IgD-negative memory B cell (primary cell): ENCODE data around the gene AHSP. TPM values are rescaled to one million over a fixed set of nuclear protein-coding genes. Genes with fewer than 3 reads are reported as not detected.
"Not testable (repeated sequence)": the region's sequence is repeated elsewhere in the genome, so short reads cannot be mapped to it uniquely, and the experiment has no call there.

Source experiments
- H3K27ac Mint-ChIP-seq, 3 donors: one replicate each; pipeline ENCODE4 v1.8.0; 2020 to 2022; ENCODE audit warnings: mild to moderate bottlenecking in 3 of 3, mixed read lengths in 3 of 3, moderate library complexity in 1 of 3
- H3K27me3 Mint-ChIP-seq: one replicate; pipeline ENCODE4 v1.8.0; 2021; ENCODE audit warnings: mixed read lengths
- H3K36me3 Mint-ChIP-seq: one replicate; pipeline ENCODE4 v1.8.0; 2020; ENCODE audit warnings: mild to moderate bottlenecking, mixed read lengths
- H3K4me1 Mint-ChIP-seq, 3 donors: one replicate each; pipeline ENCODE4 v1.8.0; 2020 to 2022; ENCODE audit warnings: mixed read lengths in 3 of 3, mild to moderate bottlenecking in 1 of 3
- H3K4me3 Mint-ChIP-seq, 4 donors: one replicate each; pipeline ENCODE4 v1.8.0; 2020 to 2022; ENCODE audit warnings: mild to moderate bottlenecking in 4 of 4, mixed read lengths in 4 of 4, moderate library complexity in 3 of 4
- H3K9me3 Mint-ChIP-seq, 3 donors: one replicate each; pipeline ENCODE4 v1.8.0; 2020 to 2021; ENCODE audit warnings: mixed read lengths in 3 of 3, mild to moderate bottlenecking in 1 of 3
- polyA plus RNA-seq: library from polyadenylated mRNA; unstranded; fragments of 300-500 nt; fragmentation: Illumina TruSeq; gene quantifications from one replicate; pipeline ENCODE4 v1.2.3, GENCODE V29; 2021

The AHSP gene
- polyA plus RNA-seq, 1 donor from 2014 or later = not detected

- Mint-ChIP-seq H3K36me3 (no peaks in the 10 kb centered on the region), H3K4me3 (peak overlapping the region; percentile 90 to 97 (median 97)), H3K4me1 (peaks cover 34 to 38% (median 37%) of the 10 kb centered on the region in 3 donors), H3K27me3 (no peaks in the 10 kb centered on the region), H3K9me3 (no peaks in the 10 kb centered on the region), H3K27ac (peak overlapping the region; percentile 96 to 98 (median 96))
These were observed 18.9 kb upstream of the AHSP start for GRCh38 chr16:31508706-31509195.

- Mint-ChIP-seq H3K27me3 (peaks cover 3% of the 10 kb centered on the region), H3K9me3 (peaks cover 1 to 8% (median 2%) of the 10 kb centered on the region in 3 donors), H3K36me3 (no peaks in the 10 kb centered on the region), H3K4me3 (no peak overlapping the region), H3K27ac (no peak overlapping the region), H3K4me1 (peaks cover 16 to 21% (median 20%) of the 10 kb centered on the region in 3 donors)
These were observed 14.6 kb upstream of the AHSP start for GRCh38 chr16:31513126-31513525.

GRCh38 chr16:31513884-31514283, 13.8 kb upstream of the AHSP start:
- Mint-ChIP-seq H3K27me3 (peaks cover 3% of the 10 kb centered on the region), H3K36me3 (no peaks in the 10 kb centered on the region), H3K9me3 (peaks cover 1 to 8% (median 2%) of the 10 kb centered on the region in 3 donors), H3K4me3 (no peak overlapping the region), H3K27ac (no peak overlapping the region), H3K4me1 (peaks cover 12 to 14% (median 14%) of the 10 kb centered on the region in 3 donors)

- H3K4me3 Mint-ChIP-seq = no peak overlapping the region
- peaks cover 3% of the 10 kb centered on the region for H3K36me3 Mint-ChIP-seq
- H3K9me3 Mint-ChIP-seq = peaks cover 1 to 8% (median 2%) of the 10 kb centered on the region in 3 donors
- peaks cover 0 to 1% (median under 1%) of the 10 kb centered on the region in 3 donors for H3K4me1 Mint-ChIP-seq
- H3K27ac Mint-ChIP-seq = no peak overlapping the region
- H3K27me3 Mint-ChIP-seq = peaks cover 3% of the 10 kb centered on the region
These were observed 9.8 kb upstream of the AHSP start for GRCh38 chr16:31517800-31518402.

GRCh38 chr16:31519759-31520431, 7.8 kb upstream of the AHSP start:
- Mint-ChIP-seq H3K4me3 (no peak overlapping the region), H3K27ac (no peak overlapping the region), H3K27me3 (peaks cover 3% of the 10 kb centered on the region)

GRCh38 chr16:31521368-31521767, 6.3 kb upstream of the AHSP start:
- Mint-ChIP-seq H3K27ac (no peak overlapping the region), H3K27me3 (peaks cover 3% of the 10 kb centered on the region), H3K9me3 (peaks cover 0 to 8% (median 2%) of the 10 kb centered on the region in 3 donors), H3K4me1 (peaks cover 0 to 2% (median 0%) of the 10 kb centered on the region in 3 donors), H3K4me3 (no peak overlapping the region), H3K36me3 (peaks cover 3% of the 10 kb centered on the region)

More at GRCh38 chr16:31519759-31520431, 7.8 kb upstream of the AHSP start:
- H3K36me3 Mint-ChIP-seq = peaks cover 3% of the 10 kb centered on the region
- peaks cover 1 to 8% (median 2%) of the 10 kb centered on the region in 3 donors for H3K9me3 Mint-ChIP-seq
- no peaks in the 10 kb centered on the region for H3K4me1 Mint-ChIP-seq

- peaks cover 3% of the 10 kb centered on the region for H3K36me3 Mint-ChIP-seq
- H3K27ac Mint-ChIP-seq = no peak overlapping the region
- no peak overlapping the region for H3K4me3 Mint-ChIP-seq
- peaks cover 3% of the 10 kb centered on the region for H3K27me3 Mint-ChIP-seq
- peaks cover 0 to 2% (median 0%) of the 10 kb centered on the region in 3 donors for H3K4me1 Mint-ChIP-seq
- peaks cover 0 to 4% (median 0%) of the 10 kb centered on the region in 3 donors for H3K9me3 Mint-ChIP-seq
These were observed 5.6 kb upstream of the AHSP start for GRCh38 chr16:31522071-31522470.

- H3K4me1 Mint-ChIP-seq = peaks cover 0 to 12% (median 11%) of the 10 kb centered on the region in 3 donors
- H3K4me3 Mint-ChIP-seq, H3K9me3 Mint-ChIP-seq, H3K27ac Mint-ChIP-seq, H3K27me3 Mint-ChIP-seq, H3K36me3 Mint-ChIP-seq: not testable (repeated sequence)
These were observed 3.9 kb upstream of the AHSP start for GRCh38 chr16:31523768-31524167.

- Mint-ChIP-seq H3K27ac (no peak overlapping the region), H3K36me3 (peaks cover under 1% of the 10 kb centered on the region), H3K9me3 (no peaks in the 10 kb centered on the region), H3K4me3 (no peak overlapping the region), H3K27me3 (peaks cover 18% of the 10 kb centered on the region), H3K4me1 (peaks cover 3 to 17% (median 12%) of the 10 kb centered on the region in 3 donors)
These were observed 2.6 kb upstream of the AHSP start for GRCh38 chr16:31525113-31525512.

- peaks cover 6 to 19% (median 12%) of the 10 kb centered on the region in 3 donors for H3K4me1 Mint-ChIP-seq
- no peaks in the 10 kb centered on the region for H3K9me3 Mint-ChIP-seq
- H3K27me3 Mint-ChIP-seq = peaks cover 26% of the 10 kb centered on the region
- H3K36me3 Mint-ChIP-seq = no peaks in the 10 kb centered on the region
- peak overlapping the region in 2 of 4 donors; percentile 32 to 39 for H3K4me3 Mint-ChIP-seq
- H3K27ac Mint-ChIP-seq = no peak overlapping the region
These were observed 915 bp downstream of the AHSP start for GRCh38 chr16:31528523-31529107.

GRCh38 chr16:31529108-31529936, 1.6 kb downstream of the AHSP start:
- Mint-ChIP-seq H3K27me3 (peaks cover 30% of the 10 kb centered on the region), H3K27ac (no peak overlapping the region), H3K4me1 (peaks cover 6 to 19% (median 12%) of the 10 kb centered on the region in 3 donors), H3K4me3 (peak overlapping the region in 3 of 4 donors; percentile 25 to 55 (median 52)), H3K9me3 (no peaks in the 10 kb centered on the region), H3K36me3 (peaks cover 4% of the 10 kb centered on the region)

- peaks cover 6 to 19% (median 12%) of the 10 kb centered on the region in 3 donors for H3K4me1 Mint-ChIP-seq
- peaks cover 34% of the 10 kb centered on the region for H3K27me3 Mint-ChIP-seq
- peak overlapping the region in 2 of 4 donors; percentile 51 to 52 for H3K4me3 Mint-ChIP-seq
- no peaks in the 10 kb centered on the region for H3K9me3 Mint-ChIP-seq
- H3K27ac Mint-ChIP-seq = no peak overlapping the region
- peaks cover 4% of the 10 kb centered on the region for H3K36me3 Mint-ChIP-seq
These were observed 2.2 kb downstream of the AHSP start for GRCh38 chr16:31529937-31530312.

- H3K9me3 Mint-ChIP-seq = no peaks in the 10 kb centered on the region
- no peak overlapping the region for H3K27ac Mint-ChIP-seq
- H3K27me3 Mint-ChIP-seq = peaks cover 38% of the 10 kb centered on the region
- peaks cover 4% of the 10 kb centered on the region for H3K36me3 Mint-ChIP-seq
- peaks cover 6 to 19% (median 12%) of the 10 kb centered on the region in 3 donors for H3K4me1 Mint-ChIP-seq
- H3K4me3 Mint-ChIP-seq = no peak overlapping the region
These were observed 2.7 kb downstream of the AHSP start for GRCh38 chr16:31530405-31530804.

- peaks cover 6 to 19% (median 12%) of the 10 kb centered on the region in 3 donors for H3K4me1 Mint-ChIP-seq
- peaks cover 4% of the 10 kb centered on the region for H3K36me3 Mint-ChIP-seq
- no peak overlapping the region for H3K27ac Mint-ChIP-seq
- H3K9me3 Mint-ChIP-seq = no peaks in the 10 kb centered on the region
- no peak overlapping the region for H3K4me3 Mint-ChIP-seq
- peaks cover 44% of the 10 kb centered on the region for H3K27me3 Mint-ChIP-seq
These were observed 3.4 kb downstream of the AHSP start for GRCh38 chr16:31531096-31531495.
